Suppressor macrophage treated with lipopolysaccharide for 1 hour (primary cell): ENCODE data around the gene SGSM2.

Experiments
- DNase-seq, 3 donors: peaks; one replicate each; pipeline ENCODE4 v3.0.0-alpha.2; 2020 to 2022

SGSM2 gene

DNA sequence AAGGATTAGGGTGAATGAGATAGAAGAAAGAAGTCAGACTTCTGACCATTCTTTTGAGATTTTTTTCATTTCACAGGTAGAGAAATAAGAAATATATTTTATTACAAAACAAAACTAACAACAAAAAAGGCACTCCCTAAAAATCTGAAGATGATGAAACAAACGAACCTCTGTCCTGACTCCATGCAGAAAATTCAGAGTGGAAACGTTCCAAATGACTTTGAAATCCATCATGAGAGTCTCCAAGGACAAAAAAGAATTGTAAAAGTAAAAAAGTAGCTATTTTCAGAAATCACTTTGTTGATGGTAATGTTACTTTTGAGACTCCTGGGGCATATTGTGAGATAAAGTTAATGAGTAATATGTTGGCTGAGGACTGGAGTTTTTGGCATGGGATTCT is 89.9 kb downstream of the SGSM2 start:
- no peak for DNase-seq

DNA sequence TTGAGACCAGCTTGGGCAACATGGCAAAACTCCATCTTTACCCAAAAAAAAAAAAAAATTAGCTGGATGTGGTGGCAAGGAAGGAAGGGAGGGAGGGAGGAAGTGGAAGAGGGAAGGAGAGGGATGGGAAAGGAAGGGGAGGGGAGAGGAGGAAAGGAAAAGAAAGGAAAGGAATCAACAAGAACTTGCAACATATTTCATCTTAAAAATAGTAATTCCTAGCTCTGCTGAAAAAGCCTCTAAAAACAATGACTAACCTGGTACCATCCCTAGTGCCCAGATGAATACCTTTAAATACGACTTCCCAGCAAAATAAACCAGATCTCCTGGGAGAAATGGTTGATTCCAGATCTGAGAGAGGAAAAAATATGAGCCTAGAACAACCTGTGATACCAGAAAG is 90.6 kb downstream of the SGSM2 start:
- no peak for DNase-seq
